ENCODE data around the gene SH3RF3.

The SH3RF3 gene

DNA sequence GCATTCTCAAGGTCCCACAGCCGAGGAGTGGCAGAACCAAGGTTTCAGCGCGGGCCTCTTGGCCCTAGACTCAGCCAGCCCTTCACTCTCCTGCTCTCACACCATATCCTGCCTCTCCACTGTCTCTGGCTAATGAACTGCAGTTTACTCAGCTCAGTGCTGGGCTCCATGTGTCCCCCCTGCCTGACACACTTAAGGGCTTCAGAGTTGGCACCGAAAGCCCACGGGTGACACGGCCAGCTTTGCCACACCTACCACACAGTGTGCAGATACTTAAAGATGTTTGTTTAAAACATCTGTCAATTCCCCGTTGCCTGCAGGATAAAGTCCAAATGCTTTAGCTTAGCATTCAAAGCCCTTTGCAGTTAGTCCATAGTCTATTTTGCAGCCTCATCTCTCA, 243.6 kb downstream of the SH3RF3 start:
- no peak for TF ChIP-seq ZNF70 (CRISPR knock-in tag; IDR thresholded peaks at IDR 0.05)
- TF ChIP-seq ZFP30 (CRISPR knock-in tag; IDR thresholded peaks at IDR 0.05) = no peak
- no peak for TF ChIP-seq CREB5 (CRISPR knock-in tag; IDR thresholded peaks at IDR 0.05; ENCODE audit: low read depth)
- no peak for TF ChIP-seq TOX (CRISPR knock-in tag; IDR thresholded peaks at IDR 0.05; ENCODE audit: borderline replicate concordance)
- TF ChIP-seq ZNF565 (CRISPR knock-in tag; conservative IDR thresholded peaks at IDR 0.05; ENCODE audit: low read depth) = no peak
- TF ChIP-seq TCF4 (CRISPR knock-in tag; IDR thresholded peaks at IDR 0.05; ENCODE audit: borderline replicate concordance) = no peak
- TF ChIP-seq BACH2 (CRISPR knock-in tag; IDR thresholded peaks at IDR 0.05; ENCODE audit: borderline replicate concordance) = no peak
- TF ChIP-seq CSDC2 (CRISPR knock-in tag; IDR thresholded peaks at IDR 0.05) = no peak
- TF ChIP-seq ZFP3 (CRISPR knock-in tag; IDR thresholded peaks at IDR 0.05) = no peak
- no peak for TF ChIP-seq OSR1 (CRISPR knock-in tag; IDR thresholded peaks at IDR 0.05)
- no peak for ATAC-seq

- no peak for TF ChIP-seq ARNTL (CRISPR knock-in tag; IDR thresholded peaks at IDR 0.05; ENCODE audit: borderline replicate concordance, low read depth)
- no peak for TF ChIP-seq ZNF8 (CRISPR knock-in tag; IDR thresholded peaks at IDR 0.05)
- no peak for TF ChIP-seq ISL1 (CRISPR knock-in tag; IDR thresholded peaks at IDR 0.05)
- no peak for TF ChIP-seq PATZ1 (CRISPR knock-in tag; IDR thresholded peaks at IDR 0.05; ENCODE audit: borderline replicate concordance)
- no peak for TF ChIP-seq ZC3H10 (CRISPR knock-in tag; IDR thresholded peaks at IDR 0.05)
- no peak for TF ChIP-seq ZFP30 (CRISPR knock-in tag; IDR thresholded peaks at IDR 0.05)
- no peak for TF ChIP-seq ESRRG (CRISPR knock-in tag; IDR thresholded peaks at IDR 0.05)
- TF ChIP-seq ZFP3 (CRISPR knock-in tag; IDR thresholded peaks at IDR 0.05) = no peak
- no peak for TF ChIP-seq GLIS3 (CRISPR knock-in tag; IDR thresholded peaks at IDR 0.05)
- no peak for TF ChIP-seq ZNF70 (CRISPR knock-in tag; IDR thresholded peaks at IDR 0.05)
- TF ChIP-seq CSRNP3 (CRISPR knock-in tag; IDR thresholded peaks at IDR 0.05) = no peak
- TF ChIP-seq, protein P1, sequence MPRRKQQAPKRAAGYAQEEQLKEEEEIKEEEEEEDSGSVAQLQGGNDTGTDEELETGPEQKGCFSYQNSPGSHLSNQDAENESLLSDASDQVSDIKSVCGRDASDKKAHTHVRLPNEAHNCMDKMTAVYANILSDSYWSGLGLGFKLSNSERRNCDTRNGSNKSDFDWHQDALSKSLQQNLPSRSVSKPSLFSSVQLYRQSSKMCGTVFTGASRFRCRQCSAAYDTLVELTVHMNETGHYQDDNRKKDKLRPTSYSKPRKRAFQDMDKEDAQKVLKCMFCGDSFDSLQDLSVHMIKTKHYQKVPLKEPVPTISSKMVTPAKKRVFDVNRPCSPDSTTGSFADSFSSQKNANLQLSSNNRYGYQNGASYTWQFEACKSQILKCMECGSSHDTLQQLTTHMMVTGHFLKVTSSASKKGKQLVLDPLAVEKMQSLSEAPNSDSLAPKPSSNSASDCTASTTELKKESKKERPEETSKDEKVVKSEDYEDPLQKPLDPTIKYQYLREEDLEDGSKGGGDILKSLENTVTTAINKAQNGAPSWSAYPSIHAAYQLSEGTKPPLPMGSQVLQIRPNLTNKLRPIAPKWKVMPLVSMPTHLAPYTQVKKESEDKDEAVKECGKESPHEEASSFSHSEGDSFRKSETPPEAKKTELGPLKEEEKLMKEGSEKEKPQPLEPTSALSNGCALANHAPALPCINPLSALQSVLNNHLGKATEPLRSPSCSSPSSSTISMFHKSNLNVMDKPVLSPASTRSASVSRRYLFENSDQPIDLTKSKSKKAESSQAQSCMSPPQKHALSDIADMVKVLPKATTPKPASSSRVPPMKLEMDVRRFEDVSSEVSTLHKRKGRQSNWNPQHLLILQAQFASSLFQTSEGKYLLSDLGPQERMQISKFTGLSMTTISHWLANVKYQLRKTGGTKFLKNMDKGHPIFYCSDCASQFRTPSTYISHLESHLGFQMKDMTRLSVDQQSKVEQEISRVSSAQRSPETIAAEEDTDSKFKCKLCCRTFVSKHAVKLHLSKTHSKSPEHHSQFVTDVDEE (CRISPR knock-in tag; IDR thresholded peaks at IDR 0.05) = no peak
- TF ChIP-seq OSR1 (CRISPR knock-in tag; IDR thresholded peaks at IDR 0.05) = no peak
- ATAC-seq = no peak
Observed at GRCh38 chr2:109373791-109374547, 245.0 kb downstream of the SH3RF3 start.

- TF ChIP-seq ZNF565 (CRISPR knock-in tag; conservative IDR thresholded peaks at IDR 0.05; ENCODE audit: low read depth) (no peak), ZFP30 (CRISPR knock-in tag; IDR thresholded peaks at IDR 0.05) (no peak), GLIS3 (CRISPR knock-in tag; IDR thresholded peaks at IDR 0.05) (no peak), BACH2 (CRISPR knock-in tag; IDR thresholded peaks at IDR 0.05; ENCODE audit: borderline replicate concordance) (no peak)
- ATAC-seq = no peak
Observed at GRCh38 chr2:109374548-109375130, 245.6 kb downstream of the SH3RF3 start.

- no peak for ATAC-seq
- no peak for TF ChIP-seq TCF4 (CRISPR knock-in tag; IDR thresholded peaks at IDR 0.05; ENCODE audit: borderline replicate concordance)
- no peak for TF ChIP-seq ZNF8 (CRISPR knock-in tag; IDR thresholded peaks at IDR 0.05)
- no peak for TF ChIP-seq TOX (CRISPR knock-in tag; IDR thresholded peaks at IDR 0.05; ENCODE audit: borderline replicate concordance)
- TF ChIP-seq ZFP30 (CRISPR knock-in tag; IDR thresholded peaks at IDR 0.05) = no peak
- TF ChIP-seq CREB5 (CRISPR knock-in tag; IDR thresholded peaks at IDR 0.05; ENCODE audit: low read depth) = no peak
- no peak for TF ChIP-seq ZNF565 (CRISPR knock-in tag; conservative IDR thresholded peaks at IDR 0.05; ENCODE audit: low read depth)
- TF ChIP-seq, protein P1 (CRISPR knock-in tag; IDR thresholded peaks at IDR 0.05) = no peak
- TF ChIP-seq ZNF70 (CRISPR knock-in tag; IDR thresholded peaks at IDR 0.05) = no peak
- no peak for TF ChIP-seq CSRNP3 (CRISPR knock-in tag; IDR thresholded peaks at IDR 0.05)
- TF ChIP-seq SNAI2 (CRISPR knock-in tag; IDR thresholded peaks at IDR 0.05) = no peak
Observed at GRCh38 chr2:109375131-109375561, 246.1 kb downstream of the SH3RF3 start.

Measured in SK-N-SH treated with all-trans-retinoic acid at 6 μM for 48 hours (cell line).